Activated B cell treated with CpG ODN at 0.5 μM for 24 hours (primary cell): Measurements from ENCODE around the gene SLC4A1AP. TPM values are rescaled to one million over a fixed set of nuclear protein-coding genes. Genes with fewer than 3 reads are reported as not detected.

Experiments
- ATAC-seq: fragments of 200-7000 bp; cut with Tn5 transposase; one replicate; pipeline ENCODE4 v1.10.0; 2021; ENCODE audit warnings: low read depth, mild to moderate bottlenecking, moderate library complexity
- CTCF ChIA-PET: fragments of 350-600 bp; sonication (Branson Sonifier 250); formaldehyde crosslinking; loops from one replicate; lab custom pipeline; 2021; ENCODE audit warnings: antibody characterized with exemption; lab: Charles Lee
- POLR2A ChIA-PET: fragments of 350-600 bp; sonication (Branson Sonifier 250); formaldehyde crosslinking; loops from one replicate; lab custom pipeline; 2021; ENCODE audit warnings: antibody characterized with exemption; lab: Charles Lee
- DNase-seq: peaks from one replicate; pipeline ENCODE4 v3.0.0; 2022
- H3K27ac Mint-ChIP-seq: one replicate; pipeline ENCODE4 v1.8.0; 2020; ENCODE audit warnings: mixed read lengths
- H3K27me3 Mint-ChIP-seq: one replicate; pipeline ENCODE4 v1.8.0; 2021; ENCODE audit warnings: mixed read lengths
- H3K36me3 Mint-ChIP-seq: one replicate; pipeline ENCODE4 v1.8.0; 2021; ENCODE audit warnings: low read depth, mixed read lengths
- H3K4me1 Mint-ChIP-seq: one replicate; pipeline ENCODE4 v1.8.0; 2021; ENCODE audit warnings: mixed read lengths
- H3K4me3 Mint-ChIP-seq: one replicate; pipeline ENCODE4 v1.8.0; 2020; ENCODE audit warnings: mild to moderate bottlenecking, mixed read lengths
- H3K9me3 Mint-ChIP-seq: one replicate; pipeline ENCODE4 v1.8.0; 2020; ENCODE audit warnings: mixed read lengths
- CTCF ChIP-seq: fragments of 200-600 bp; IDR thresholded peaks from one replicate; pipeline ENCODE4 v1.8.0; 2022; ENCODE audit warnings: antibody characterized with exemption, mild to moderate bottlenecking
- intact Hi-C: fragments of 100-400 bp; cut with micrococcal nuclease; formaldehyde crosslinking; loops from one replicate; pipeline ENCODE4 v1.15.1; 2024
- total RNA-seq: library from RNA; stranded (reverse); gene quantifications from 2 replicates; pipeline ENCODE4 v1.2.3, GENCODE V29; 2022

Gene SLC4A1AP
- total RNA-seq, 1 donor from 2014 or later, result 22.0 TPM

- TF ChIP-seq CTCF, result no peak
- ChIA-PET CTCF (interaction anchor here (1.2 to 1.8 kb wide), 2 partner anchors 18 to 731 kb away, joined by 3 to 5 read pairs; no protein-coding TSS in a partner anchor), POLR2A (no interaction called here)
- no peaks in the 10 kb centered on the region for H3K36me3 Mint-ChIP-seq
- H3K4me1 Mint-ChIP-seq, result peaks cover 2% of the 10 kb centered on the region
- intact Hi-C loops, result no loop called here
- no peaks in the 10 kb centered on the region for H3K9me3 Mint-ChIP-seq
- H3K27ac Mint-ChIP-seq, result no peak overlapping the region
- DNase-seq (no peak), ATAC-seq (no peak)
- no peak overlapping the region for H3K4me3 Mint-ChIP-seq
- peaks cover 16% of the 10 kb centered on the region for H3K27me3 Mint-ChIP-seq
Measured at GRCh38 chr2:27721884-27722485, 58.3 kb downstream of the SLC4A1AP start.

DNA sequence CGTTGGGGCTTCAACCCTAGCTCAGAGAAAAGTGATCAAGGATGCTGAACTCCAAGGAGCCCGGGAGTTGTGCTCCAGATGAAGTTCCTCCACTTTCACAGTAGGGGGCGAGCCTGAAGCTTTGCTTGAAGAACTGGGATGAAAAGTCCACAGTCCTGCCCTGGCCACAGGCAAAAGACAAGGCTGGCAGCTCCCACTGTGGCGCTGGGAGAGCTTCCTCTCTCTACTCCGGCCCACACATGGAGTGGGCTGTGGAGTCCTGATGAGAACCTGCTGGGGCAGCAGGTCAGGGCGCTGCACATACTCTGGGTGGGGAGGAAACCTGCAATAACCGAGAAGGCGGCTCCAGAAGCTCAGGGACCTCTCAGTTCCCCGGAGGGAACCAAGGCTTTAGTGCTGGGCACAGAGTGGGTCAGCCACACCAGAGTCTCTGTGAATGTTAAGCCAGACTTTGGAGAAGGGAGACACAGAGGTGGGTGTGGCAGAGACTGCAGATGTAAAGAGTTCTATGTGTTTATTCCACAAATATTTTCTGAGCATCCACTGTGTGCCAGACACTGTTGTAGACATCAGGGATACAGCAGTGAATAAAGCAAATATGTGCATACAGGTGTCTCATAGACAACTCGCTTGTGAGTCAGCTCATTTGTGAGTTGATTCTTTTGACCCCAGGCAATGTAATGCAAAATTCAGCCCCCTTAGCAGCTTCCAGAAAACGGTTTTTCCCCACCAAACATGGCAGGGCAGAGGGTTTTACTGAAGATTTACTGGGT, 59.9 kb downstream of the SLC4A1AP start:
- ChIA-PET POLR2A (no interaction called here), CTCF (interaction anchor here (0.8 to 1.8 kb wide), 6 partner anchors 12 to 729 kb away, joined by 3 to 6 read pairs (median 3); no protein-coding TSS in a partner anchor)
- peak; percentile 37 for ATAC-seq
- no peak overlapping the region for H3K27ac Mint-ChIP-seq
- H3K36me3 Mint-ChIP-seq, result no peaks in the 10 kb centered on the region
- no peak for TF ChIP-seq CTCF
- H3K27me3 Mint-ChIP-seq, result peaks cover 12% of the 10 kb centered on the region
- no peaks in the 10 kb centered on the region for H3K9me3 Mint-ChIP-seq
- no peak for DNase-seq
- no peak overlapping the region for H3K4me3 Mint-ChIP-seq
- no peaks in the 10 kb centered on the region for H3K4me1 Mint-ChIP-seq
- intact Hi-C loops, result no loop called here

GRCh38 chr2:27724191-27724590, 60.5 kb downstream of the SLC4A1AP start:
- peaks cover 12% of the 10 kb centered on the region for H3K27me3 Mint-ChIP-seq
- no peaks in the 10 kb centered on the region for H3K9me3 Mint-ChIP-seq
- H3K4me3 Mint-ChIP-seq, result no peak overlapping the region
- no peak for TF ChIP-seq CTCF
- H3K4me1 Mint-ChIP-seq, result no peaks in the 10 kb centered on the region
- intact Hi-C loops, result no loop called here
- DNase-seq, result no peak
- H3K36me3 Mint-ChIP-seq, result no peaks in the 10 kb centered on the region
- ChIA-PET POLR2A (no interaction called here), CTCF (interaction anchor here (1.2 to 1.3 kb wide), 2 partner anchors 13 to 672 kb away, joined by 3 to 6 read pairs; no protein-coding TSS in a partner anchor)
- no peak for ATAC-seq
- H3K27ac Mint-ChIP-seq, result no peak overlapping the region

GRCh38 chr2:27724905-27725701, 61.4 kb downstream of the SLC4A1AP start:
- no peaks in the 10 kb centered on the region for H3K9me3 Mint-ChIP-seq
- no peak for TF ChIP-seq CTCF
- POLR2A ChIA-PET, result no interaction called here
- CTCF ChIA-PET, result no interaction called here
- no peak for ATAC-seq
- H3K36me3 Mint-ChIP-seq, result no peaks in the 10 kb centered on the region
- no peaks in the 10 kb centered on the region for H3K4me1 Mint-ChIP-seq
- intact Hi-C loops, result no loop called here
- no peak overlapping the region for H3K4me3 Mint-ChIP-seq
- H3K27ac Mint-ChIP-seq, result no peak overlapping the region
- peaks cover 12% of the 10 kb centered on the region for H3K27me3 Mint-ChIP-seq
- no peak for DNase-seq

- ATAC-seq, result no peak
- H3K4me3 Mint-ChIP-seq, result no peak overlapping the region
- no peak overlapping the region for H3K27ac Mint-ChIP-seq
Measured at GRCh38 chr2:27727257-27727656, 63.6 kb downstream of the SLC4A1AP start.

More at GRCh38 chr2:27727257-27727656, 63.6 kb downstream of the SLC4A1AP start:
- Mint-ChIP-seq H3K4me1 (peaks cover 1% of the 10 kb centered on the region), H3K9me3 (no peaks in the 10 kb centered on the region), H3K27me3 (peaks cover 2% of the 10 kb centered on the region), H3K36me3 (no peaks in the 10 kb centered on the region)
- intact Hi-C loops, result no loop called here
- no peak for DNase-seq
- no peak for TF ChIP-seq CTCF
- CTCF ChIA-PET, result no interaction called here
- POLR2A ChIA-PET, result no interaction called here
